Fibroblast of lung (primary cell): ENCODE measurements around the gene GRK3.

ENCODE experiments used
- CTCF ChIP-seq, 2 donors: IDR thresholded peaks in 1 of 2; conservative IDR thresholded peaks in 1 of 2; 1 replicate in 1 of 2; 2 replicates in 1 of 2; pipeline ENCODE4 v1.5.1; 2011 to 2012; ENCODE audit warnings: low read length in 2 of 2, control low read depth in 1 of 2, inconsistent platforms in 1 of 2, low read depth in 1 of 2, mild to moderate bottlenecking in 1 of 2
- EZH2 ChIP-seq: IDR thresholded peaks from 2 replicates; pipeline ENCODE4 v1.5.1; 2012; ENCODE audit warnings: low read length, control low read depth, mild to moderate bottlenecking; ENCODE audit errors: missing control alignments

GRCh38 chr22:25726241-25726640 is 161.8 kb downstream of the GRK3 start:
- no peak for TF ChIP-seq EZH2
- no peak for TF ChIP-seq CTCF (conservative IDR thresholded peaks at IDR 0.05 in 1 of 2, IDR thresholded peaks at IDR 0.05 in 1 of 2; ENCODE audit: low read depth in 1 of 2, low read length in 2 of 2)
